ENCODE results near the gene SH2D1B. TPM values are rescaled to one million over a fixed set of nuclear protein-coding genes. Genes with fewer than 3 reads are reported as not detected.

SH2D1B gene
- total and polyA plus RNA-seq, 2 donors (not counting 1 experiment from before 2014, with no cell fraction given) = 0.15 TPM

GRCh38 chr1:162388083-162388594 lies 23.8 kb downstream of the SH2D1B start:
- peaks cover 10% of the 10 kb centered on the region for H3K4me1 Mint-ChIP-seq
- H3K9ac ChIP-seq (ENCODE audit: low read length) = no peak overlapping the region
- no peaks in the 10 kb centered on the region for H3K79me2 ChIP-seq (ENCODE audit: control insufficient read depth, insufficient read depth, low read length)
- no peaks in the 10 kb centered on the region for H3K27me3 ChIP-seq (replicated peaks in 1 of 4; ENCODE audit: control extremely low read depth in 1 of 4, control insufficient read depth in 3 of 4, insufficient read depth in 4 of 4, low read length in 3 of 4)
- intact Hi-C loops (cut with micrococcal nuclease) = no loop called here
- H3K27ac ChIP-seq (ENCODE audit: low read length in 2 of 2) = no peak overlapping the region
- ATAC-seq (ENCODE audit: low read depth) = no peak
- CTCF ChIA-PET = no interaction called here
- DNase-seq = no peak
- H4K20me1 ChIP-seq (ENCODE audit: control insufficient read depth, insufficient read depth, low read length, poor library complexity, severe bottlenecking) = no peaks in the 10 kb centered on the region
- POLR2A ChIA-PET = no interaction called here
- WGBS (ENCODE audit: insufficient coverage) = 76% methylated on average over 2 of the region's 8 CpGs
- no peak overlapping the region for H3K4me3 ChIP-seq (ENCODE audit: control extremely low read depth in 1 of 5, extremely low read depth in 1 of 5, insufficient read depth in 1 of 5, low read depth in 2 of 5, low read length in 4 of 5)
- no peaks in the 10 kb centered on the region for H3K9me3 Mint-ChIP-seq (ENCODE audit: insufficient read depth)
- peaks cover 3 to 5% of the 10 kb centered on the region in 2 donors for H3K4me1 ChIP-seq (ENCODE audit: control insufficient read depth in 2 of 2, insufficient read depth in 2 of 2, low read length in 2 of 2)
- H3K27ac Mint-ChIP-seq = no peak overlapping the region
- H3K27me3 Mint-ChIP-seq = peaks cover 21% of the 10 kb centered on the region
- no peaks in the 10 kb centered on the region for H3K9me3 ChIP-seq (ENCODE audit: control extremely low read depth in 1 of 3, control insufficient read depth in 2 of 3, insufficient read depth in 1 of 3, low read length in 2 of 3)
- TF ChIP-seq CTCF (IDR thresholded peaks at IDR 0.05) (no peak), EZH2 (IDR thresholded peaks at IDR 0.05; ENCODE audit: borderline replicate concordance, insufficient read depth, low read depth, low read length, poor library complexity, severe bottlenecking) (no peak)
- no peak overlapping the region for H3K4me3 Mint-ChIP-seq
- H3K36me3 ChIP-seq (replicated peaks in 1 of 2; ENCODE audit: control extremely low read depth in 1 of 2, control insufficient read depth in 1 of 2, extremely low read depth in 1 of 2, insufficient read depth in 2 of 2, low read length in 1 of 2) = no peaks in the 10 kb centered on the region
- H2AFZ ChIP-seq (ENCODE audit: insufficient read depth, low read depth, low read length, poor library complexity, severe bottlenecking) = no peak overlapping the region
- no peak overlapping the region for H3K4me2 ChIP-seq (replicated peaks; ENCODE audit: low read depth, low read length, poor library complexity, severe bottlenecking)

GRCh38 chr1:162387226-162388082 lies 24.5 kb downstream of the SH2D1B start:
- H3K9me3 Mint-ChIP-seq (ENCODE audit: insufficient read depth) = no peaks in the 10 kb centered on the region
- no peak overlapping the region for H3K4me3 Mint-ChIP-seq
- Histone ChIP-seq H3K9me3 (ENCODE audit: control extremely low read depth in 1 of 3, control insufficient read depth in 2 of 3, insufficient read depth in 1 of 3, low read length in 2 of 3) (no peaks in the 10 kb centered on the region), H3K79me2 (ENCODE audit: control insufficient read depth, insufficient read depth, low read length) (no peaks in the 10 kb centered on the region), H3K27ac (ENCODE audit: low read length in 2 of 2) (no peak overlapping the region), H3K9ac (ENCODE audit: low read length) (no peak overlapping the region), H3K4me1 (ENCODE audit: control insufficient read depth in 2 of 2, insufficient read depth in 2 of 2, low read length in 2 of 2) (peaks cover 3 to 5% of the 10 kb centered on the region in 2 donors), H4K20me1 (ENCODE audit: control insufficient read depth, insufficient read depth, low read length, poor library complexity, severe bottlenecking) (no peaks in the 10 kb centered on the region), H3K4me2 (replicated peaks; ENCODE audit: low read depth, low read length, poor library complexity, severe bottlenecking) (no peak overlapping the region), H3K4me3 (ENCODE audit: control extremely low read depth in 1 of 5, extremely low read depth in 1 of 5, insufficient read depth in 1 of 5, low read depth in 2 of 5, low read length in 4 of 5) (no peak overlapping the region), H3K27me3 (replicated peaks in 1 of 4; ENCODE audit: control extremely low read depth in 1 of 4, control insufficient read depth in 3 of 4, insufficient read depth in 4 of 4, low read length in 3 of 4) (no peaks in the 10 kb centered on the region), H3K36me3 (replicated peaks in 1 of 2; ENCODE audit: control extremely low read depth in 1 of 2, control insufficient read depth in 1 of 2, extremely low read depth in 1 of 2, insufficient read depth in 2 of 2, low read length in 1 of 2) (no peaks in the 10 kb centered on the region), H2AFZ (ENCODE audit: insufficient read depth, low read depth, low read length, poor library complexity, severe bottlenecking) (no peak overlapping the region)
- WGBS (ENCODE audit: insufficient coverage) = 84% methylated on average over 14 of the region's 20 CpGs
- ChIA-PET CTCF (no interaction called here), POLR2A (no interaction called here)
- peaks cover 21% of the 10 kb centered on the region for H3K27me3 Mint-ChIP-seq
- TF ChIP-seq EZH2 (IDR thresholded peaks at IDR 0.05; ENCODE audit: borderline replicate concordance, insufficient read depth, low read depth, low read length, poor library complexity, severe bottlenecking) = no peak
- TF ChIP-seq CTCF (IDR thresholded peaks at IDR 0.05) = no peak
- H3K4me1 Mint-ChIP-seq = peaks cover 10% of the 10 kb centered on the region
- DNase-seq (no peak), ATAC-seq (ENCODE audit: low read depth) (no peak)
- no peak overlapping the region for H3K27ac Mint-ChIP-seq
- intact Hi-C loops (cut with micrococcal nuclease) = no loop called here

All from B cell (primary cell).